HUDEP-2 (cell line): Measurements from ENCODE around the gene SPSB4.
"Not testable (repeated sequence)": the region's sequence is repeated elsewhere in the genome, so short reads cannot be mapped to it uniquely, and the experiment has no call there.

Source experiments
- DNase-seq, 76 experiments: peaks; one replicate each; lab custom pipeline; 2025; ENCODE audit not compliant: unreplicated experiment in 76 of 76; lab: John Stamatoyannopoulos, UW

SPSB4 gene

GRCh38 chr3:141050576-141051442 is at the start of gene SPSB4:
Gene SPSB4 (plus strand): TSS chr3:141051347. CDS start chr3:141066105, 14,758 bp downstream.
- DNase-seq = peak in 3 of 76 experiments; percentile 1 to 8 (median 6)

DNA sequence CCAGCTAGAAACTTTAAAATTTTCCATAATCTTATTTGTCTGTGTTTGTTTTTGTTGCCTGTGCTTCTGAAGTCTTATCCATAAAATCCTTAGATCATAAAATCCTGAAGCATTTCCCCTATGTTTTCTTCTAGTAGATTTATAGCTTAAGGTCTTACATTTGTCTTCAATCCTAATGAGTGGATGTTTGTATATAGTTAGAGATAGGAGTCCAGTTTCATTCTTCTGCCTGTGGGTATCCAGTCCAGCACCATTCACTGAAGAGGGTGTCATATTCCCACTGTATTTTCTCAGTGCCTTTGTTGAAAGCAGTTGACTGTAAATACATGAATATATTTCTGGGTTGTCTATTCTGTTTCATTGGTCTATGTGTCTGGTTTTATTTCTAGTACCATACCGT is 44.8 kb upstream of the SPSB4 start:
- DNase-seq = no peak

GRCh38 chr3:141009496-141009895 is 41.7 kb upstream of the SPSB4 start:
- DNase-seq = no peak

DNA sequence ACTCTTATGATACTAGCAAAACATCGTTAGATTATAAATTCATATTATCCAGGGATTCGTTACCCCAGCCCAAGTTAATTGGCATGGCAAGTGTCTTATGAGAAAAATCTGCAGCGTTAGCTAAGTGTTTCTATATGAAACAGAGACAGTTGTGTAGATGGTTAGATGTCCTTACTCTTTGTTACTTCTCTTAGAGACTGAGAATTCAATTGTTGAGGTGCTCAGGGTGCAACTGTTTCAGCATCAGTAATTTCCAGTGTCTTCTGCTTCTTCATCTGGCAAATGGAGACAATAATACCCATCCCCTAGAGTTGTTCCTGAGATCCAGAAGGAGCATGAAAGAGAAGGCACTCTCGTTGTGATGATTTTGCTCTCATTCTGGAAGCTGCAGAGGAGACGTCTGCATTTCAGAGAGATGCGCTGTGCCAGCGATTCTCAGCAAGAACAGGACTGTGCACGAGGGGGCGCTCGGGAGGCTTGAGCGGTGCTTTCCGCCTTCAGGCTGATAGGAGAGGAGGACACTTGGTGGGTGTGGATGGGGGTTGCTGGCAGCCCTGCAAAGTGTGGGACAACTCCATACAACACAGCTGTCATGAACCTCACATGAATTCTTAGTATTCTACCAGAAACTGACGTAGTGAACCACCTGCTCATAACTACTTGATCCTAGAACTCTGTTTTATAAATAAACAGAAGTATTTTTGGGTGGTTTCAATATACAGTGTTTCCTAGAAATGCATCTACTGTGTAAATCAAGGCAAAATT is 39.7 kb upstream of the SPSB4 start:
- DNase-seq = peak in 61 of 76 experiments; percentile 2 to 72 (median 41)

DNA sequence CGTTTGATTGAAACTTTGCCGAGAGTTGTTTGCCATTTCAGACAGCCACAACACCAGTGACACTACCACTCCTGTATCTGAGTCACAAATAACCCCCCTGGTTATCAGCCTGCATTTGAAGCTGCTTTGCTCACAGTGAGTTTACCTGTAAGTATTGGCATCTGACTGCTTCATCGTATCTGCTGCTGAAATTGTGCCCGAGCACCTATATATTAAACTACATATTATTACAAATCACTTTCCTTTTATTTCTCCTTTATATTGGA is 39.2 kb upstream of the SPSB4 start:
- no peak for DNase-seq

DNA sequence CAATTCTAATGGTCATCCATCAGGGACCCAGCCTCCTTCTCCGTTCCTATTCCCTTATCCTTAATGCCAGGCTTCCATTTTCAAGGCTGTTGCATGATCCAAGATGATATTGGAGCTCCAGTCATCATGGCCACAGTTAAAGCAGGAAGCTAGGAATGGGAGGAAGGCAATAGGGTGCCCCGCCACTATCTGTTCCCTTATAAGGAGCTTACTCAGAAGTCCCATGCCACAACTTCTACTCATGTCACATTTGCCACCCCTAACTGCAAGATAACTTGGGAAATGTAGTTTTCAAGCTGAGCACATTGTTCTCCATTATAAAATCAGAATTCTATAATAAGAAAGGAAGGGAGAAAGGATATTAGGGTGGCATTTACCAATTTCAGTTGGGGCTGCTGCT is 38.6 kb upstream of the SPSB4 start:
- DNase-seq = no peak

- DNase-seq = no peak
These were observed 35.7 kb upstream of the SPSB4 start for GRCh38 chr3:141015481-141015880.

DNA sequence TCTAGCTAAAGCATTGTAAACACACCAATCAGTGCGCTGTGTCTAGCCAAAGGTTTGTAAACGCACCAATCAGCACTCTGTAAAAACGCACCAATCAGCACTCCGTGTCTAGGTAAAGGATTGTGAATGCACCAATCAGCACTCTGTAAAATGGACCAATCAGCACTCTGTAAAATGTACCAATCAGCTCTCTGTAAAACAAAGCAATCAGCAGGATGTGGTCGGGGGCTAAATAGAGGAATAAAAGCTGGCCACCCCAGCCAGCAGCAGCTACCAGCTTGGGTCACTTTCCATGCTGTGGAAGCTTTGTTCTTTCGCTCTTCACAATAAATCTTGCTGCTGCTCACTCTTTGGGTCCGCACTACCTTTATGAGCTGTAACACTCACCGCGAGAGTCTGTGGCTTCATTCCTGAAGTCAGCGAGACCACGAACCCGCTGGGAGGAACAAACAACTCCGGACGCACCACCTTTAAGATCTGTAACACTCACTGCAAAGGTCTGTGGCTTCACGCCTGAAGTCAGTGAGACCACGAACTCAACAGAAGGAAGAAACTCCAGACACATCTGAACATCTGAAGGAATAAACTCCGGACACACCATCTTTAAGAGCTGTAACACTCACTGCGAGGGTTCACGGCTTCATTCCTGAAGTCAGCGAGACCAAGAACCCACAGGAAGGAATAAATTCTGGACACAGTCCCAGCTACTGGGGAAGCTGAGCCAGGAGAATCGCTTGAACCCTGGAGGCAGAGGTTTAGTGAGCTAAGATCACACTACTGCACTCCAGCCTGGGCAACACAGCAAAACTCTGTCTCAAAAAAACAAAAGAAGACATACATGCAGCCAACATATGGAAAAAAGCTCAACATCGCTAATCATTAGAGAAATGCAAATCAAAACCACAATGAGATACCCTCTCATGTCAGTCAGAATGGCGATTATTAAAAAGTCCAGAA is 33.5 kb upstream of the SPSB4 start:
- not testable (repeated sequence) for DNase-seq

GRCh38 chr3:141019244-141019643 is 31.9 kb upstream of the SPSB4 start:
- DNase-seq = no peak

- no peak for DNase-seq
These were observed 30.9 kb upstream of the SPSB4 start for GRCh38 chr3:141020143-141020830.

DNA sequence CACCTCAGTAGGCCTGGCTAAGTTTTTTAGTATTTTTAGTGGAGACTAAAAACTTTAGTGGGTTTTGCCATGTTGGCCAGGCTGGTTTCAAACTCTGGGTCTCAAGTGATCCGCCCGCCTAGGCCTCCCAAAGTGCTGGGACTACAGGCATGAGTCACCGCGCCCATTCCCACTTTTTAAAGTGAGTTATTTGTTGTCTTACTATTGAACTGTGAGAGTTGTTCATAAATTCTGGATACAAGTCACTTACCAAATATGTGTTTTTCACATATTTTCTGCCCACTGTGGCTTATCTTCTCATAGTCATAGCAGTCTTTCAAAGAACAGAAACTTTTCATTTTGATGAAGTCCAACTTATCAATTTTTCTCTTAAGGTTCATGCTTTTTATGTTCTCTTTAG is 29.9 kb upstream of the SPSB4 start:
- no peak for DNase-seq

- DNase-seq = no peak
These were observed 20.9 kb upstream of the SPSB4 start for GRCh38 chr3:141030296-141030695.

DNA sequence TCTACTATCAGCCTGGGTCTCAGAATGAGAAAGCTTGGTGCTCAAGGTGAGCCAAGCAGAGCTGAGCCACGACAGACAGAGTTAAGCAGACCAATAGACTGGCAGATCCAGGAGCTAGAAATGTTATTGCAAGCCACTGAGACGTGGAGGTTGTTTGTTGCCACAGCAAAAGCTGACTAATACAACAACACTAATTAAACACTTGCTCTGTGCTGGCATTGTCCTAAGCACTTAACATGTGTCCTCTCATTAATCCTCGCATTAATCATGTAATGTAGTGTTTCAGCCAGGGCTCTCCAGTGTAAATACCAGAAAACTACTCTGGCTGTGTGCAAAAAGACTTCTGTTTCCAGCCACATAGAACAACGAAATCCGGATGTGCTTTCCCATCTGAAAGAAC is 11.6 kb upstream of the SPSB4 start:
- no peak for DNase-seq

GRCh38 chr3:141044695-141045641 is 6.2 kb upstream of the SPSB4 start:
- DNase-seq = no peak

DNA sequence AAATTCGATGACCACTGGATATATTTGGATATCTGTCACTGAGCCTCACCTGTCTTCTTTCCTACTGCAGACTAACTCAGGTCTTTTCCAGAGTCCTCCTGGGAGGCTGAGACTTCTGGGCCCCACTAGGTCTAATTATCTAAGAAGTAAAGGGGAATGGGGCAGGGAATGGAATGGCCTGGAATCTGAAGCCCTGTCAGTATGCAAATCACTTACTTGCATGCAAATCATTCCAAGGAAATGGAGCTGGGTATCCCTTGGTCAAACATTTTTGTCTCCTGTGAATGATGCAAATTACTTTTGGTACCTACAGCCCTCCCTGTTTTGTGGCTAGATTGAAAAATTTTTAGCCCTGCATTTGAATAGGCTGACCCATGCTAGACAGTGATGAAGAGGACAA is 5.3 kb upstream of the SPSB4 start:
- DNase-seq = no peak

DNA sequence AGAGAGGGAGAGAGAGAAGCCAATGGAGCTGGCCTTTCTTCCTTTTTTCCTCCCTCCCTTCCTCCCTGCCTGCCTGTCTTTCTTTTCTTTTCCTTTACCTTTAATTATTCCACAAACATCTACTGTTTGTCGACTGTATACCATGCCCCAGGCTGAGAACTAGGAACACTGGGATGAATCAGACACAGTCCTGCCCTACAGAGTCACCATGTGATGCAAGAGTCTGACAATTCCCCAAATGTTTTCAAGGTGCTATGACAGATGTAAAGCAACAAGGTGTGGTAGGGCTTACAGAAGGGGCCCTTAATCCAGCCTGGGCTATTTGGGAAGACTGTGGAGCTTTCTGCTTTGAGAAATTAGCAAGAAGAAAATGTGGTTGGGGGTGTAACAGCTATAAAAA is 4.0 kb upstream of the SPSB4 start:
- no peak for DNase-seq

- peak in 3 of 76 experiments; percentile 3 to 5 (median 4) for DNase-seq
These were observed 1.5 kb upstream of the SPSB4 start for GRCh38 chr3:141049681-141050080.

- DNase-seq = no peak
These were observed 475 bp downstream of the SPSB4 start for GRCh38 chr3:141051443-141052200.
